Measurements from ENCODE around the gene C1orf53.
"Not testable (repeated sequence)": the region's sequence is repeated elsewhere in the genome, so short reads cannot be mapped to it uniquely, and the experiment has no call there.

C1orf53 gene

DNA sequence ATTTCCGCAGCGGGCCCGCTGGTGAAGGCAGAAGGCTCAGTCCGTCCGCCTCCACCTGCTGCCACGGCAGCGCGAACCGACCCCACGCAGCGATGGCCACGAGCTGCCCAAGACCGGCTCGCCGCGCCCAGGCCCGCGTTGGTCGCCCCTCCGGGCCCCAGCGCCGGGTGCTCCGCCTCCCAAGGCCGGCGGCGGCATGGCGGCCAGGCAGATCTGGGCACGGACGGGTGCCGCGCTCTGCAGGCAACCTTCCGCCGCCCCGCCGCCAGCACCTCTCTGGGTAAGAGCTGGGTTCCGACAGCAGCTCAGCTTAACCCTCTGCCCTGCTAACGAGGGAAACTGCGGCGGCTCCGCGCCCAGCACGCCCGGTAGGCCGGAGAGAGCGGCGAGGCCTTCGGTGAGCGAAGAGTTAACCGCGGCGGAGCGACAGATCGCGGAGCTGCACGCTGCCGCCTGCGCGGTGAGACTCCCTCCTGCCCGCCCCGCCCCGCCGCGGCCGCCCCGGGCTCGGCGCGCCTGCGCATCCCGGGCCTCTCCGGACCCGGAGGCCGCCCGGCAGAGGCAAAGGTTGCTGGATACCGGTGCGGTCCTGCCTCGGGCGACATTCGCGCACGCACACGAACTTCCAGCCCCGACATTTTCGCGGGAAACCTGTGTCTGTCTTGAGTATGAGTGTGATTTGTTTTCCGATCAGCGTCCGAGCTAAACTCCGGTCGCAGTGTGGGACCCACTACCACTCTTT, at the start of gene C1orf53:
Gene C1orf53 (plus strand): TSS at position 177 of the 742 bp plus-strand sequence. CDS start 20 bp downstream, at position 197.
- peak; percentile 85 for DNase-seq

DNA sequence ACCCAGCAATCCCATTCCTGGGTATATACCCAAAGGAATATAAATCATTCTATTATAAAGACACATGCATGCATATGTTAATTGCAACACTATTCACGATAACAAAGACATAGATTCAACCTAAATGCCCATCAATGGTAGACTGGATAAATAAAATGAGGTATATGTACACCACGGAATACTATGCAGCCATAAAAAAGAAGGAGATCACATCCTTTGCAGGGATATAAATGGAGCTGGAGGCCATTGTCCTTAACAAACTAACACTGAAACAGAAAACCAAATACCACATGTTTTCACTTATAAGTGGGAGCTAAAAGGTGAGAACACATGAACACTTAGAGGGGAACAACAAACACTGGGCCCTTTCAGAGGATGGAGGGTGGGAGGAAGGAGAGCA, 46.7 kb upstream of the C1orf53 start:
- not testable (repeated sequence) for DNase-seq

DNA sequence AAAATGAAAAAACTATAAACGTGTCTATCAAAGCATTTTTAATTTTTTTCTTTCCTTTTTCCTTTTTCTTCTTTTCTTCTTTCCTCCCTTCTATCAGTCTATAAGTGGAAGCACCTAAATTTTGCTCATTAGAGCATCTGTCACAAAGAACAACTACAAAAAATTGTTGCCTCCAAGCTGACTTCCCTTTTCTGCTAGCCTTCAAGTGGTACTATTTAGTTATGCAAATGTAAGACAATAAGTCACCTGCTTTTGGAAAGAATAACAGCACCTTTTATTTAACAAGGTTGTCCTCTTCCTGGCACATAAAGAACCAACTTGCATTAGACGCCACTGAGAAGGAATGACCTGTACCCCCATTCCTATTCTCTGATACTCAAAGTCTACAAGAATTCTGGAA, 45.0 kb upstream of the C1orf53 start:
- DNase-seq = no peak

DNA sequence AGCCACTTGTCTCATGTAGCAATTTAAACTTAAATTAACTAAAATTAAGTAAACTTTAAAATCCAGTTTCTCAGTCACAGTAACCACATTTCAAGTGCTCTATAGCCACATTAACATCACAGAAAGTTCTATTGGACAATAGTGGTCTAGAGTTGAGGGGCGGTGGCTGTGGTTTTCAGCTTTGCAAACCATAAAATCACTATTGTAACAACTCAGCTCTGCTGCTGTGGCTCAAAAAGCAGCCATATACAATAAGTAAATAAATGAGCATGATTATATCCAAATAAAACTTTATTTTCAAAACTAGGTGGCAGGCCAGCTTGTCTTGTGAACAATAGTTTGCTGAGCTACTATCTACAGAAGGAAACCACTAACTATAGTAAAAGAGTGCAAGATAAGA, 43.4 kb upstream of the C1orf53 start:
- no peak for DNase-seq

DNA sequence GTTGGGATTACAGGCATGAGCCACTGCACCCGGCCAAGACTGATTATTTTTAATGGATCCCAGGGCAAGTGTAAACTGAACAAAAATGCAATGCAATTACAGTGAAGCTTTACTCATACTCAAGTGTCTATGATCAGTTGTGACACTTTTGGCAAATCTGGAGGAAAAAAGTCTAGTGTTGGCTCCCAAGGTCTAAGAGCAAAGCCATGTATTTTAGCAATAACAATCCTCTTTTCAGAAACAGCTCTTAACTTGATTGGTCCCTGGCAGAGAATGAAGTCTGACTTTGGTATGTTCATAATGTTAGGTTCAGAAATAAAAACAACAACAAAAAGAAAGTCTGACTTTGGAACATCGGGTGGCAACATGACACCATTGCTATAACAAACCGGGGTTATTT, 40.2 kb upstream of the C1orf53 start:
- no peak for DNase-seq

DNA sequence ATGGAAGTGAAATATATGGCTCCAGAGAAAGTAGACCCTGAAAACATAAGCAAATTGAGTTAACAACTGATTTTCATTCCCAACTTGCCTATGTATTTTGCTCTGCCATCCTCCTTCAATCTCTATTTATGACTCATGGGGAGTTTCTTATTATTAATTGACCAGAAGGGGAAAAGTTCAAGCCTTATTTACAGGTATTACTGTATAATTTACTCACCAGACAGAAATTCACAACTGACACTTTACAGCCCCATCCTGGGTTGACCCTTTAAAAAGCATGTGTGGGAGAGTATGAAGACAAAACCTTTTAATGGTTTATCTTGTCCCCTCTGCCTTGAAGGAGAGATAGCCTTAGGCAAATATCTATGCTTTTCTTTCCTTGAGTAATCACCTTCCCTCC, 39.8 kb upstream of the C1orf53 start:
- no peak for DNase-seq

DNA sequence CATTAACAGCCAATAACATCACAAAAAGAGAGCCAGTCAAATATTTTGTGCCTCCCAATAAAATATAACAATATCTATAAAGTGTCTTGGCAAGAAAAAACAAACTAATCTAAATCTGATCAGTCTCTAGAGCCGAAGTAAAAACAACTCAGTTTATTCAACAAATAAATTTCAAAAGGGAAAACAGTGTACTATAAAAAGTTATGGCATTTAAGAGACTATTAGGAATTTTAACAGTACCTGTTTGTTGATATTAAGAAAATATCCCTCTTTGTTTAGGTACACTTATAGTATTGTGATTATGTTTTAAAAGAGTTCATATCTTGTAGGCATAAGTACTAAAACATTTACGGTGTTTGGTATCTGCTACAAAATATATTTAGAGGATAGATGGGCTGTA, 36.6 kb upstream of the C1orf53 start:
- no peak for DNase-seq

DNA sequence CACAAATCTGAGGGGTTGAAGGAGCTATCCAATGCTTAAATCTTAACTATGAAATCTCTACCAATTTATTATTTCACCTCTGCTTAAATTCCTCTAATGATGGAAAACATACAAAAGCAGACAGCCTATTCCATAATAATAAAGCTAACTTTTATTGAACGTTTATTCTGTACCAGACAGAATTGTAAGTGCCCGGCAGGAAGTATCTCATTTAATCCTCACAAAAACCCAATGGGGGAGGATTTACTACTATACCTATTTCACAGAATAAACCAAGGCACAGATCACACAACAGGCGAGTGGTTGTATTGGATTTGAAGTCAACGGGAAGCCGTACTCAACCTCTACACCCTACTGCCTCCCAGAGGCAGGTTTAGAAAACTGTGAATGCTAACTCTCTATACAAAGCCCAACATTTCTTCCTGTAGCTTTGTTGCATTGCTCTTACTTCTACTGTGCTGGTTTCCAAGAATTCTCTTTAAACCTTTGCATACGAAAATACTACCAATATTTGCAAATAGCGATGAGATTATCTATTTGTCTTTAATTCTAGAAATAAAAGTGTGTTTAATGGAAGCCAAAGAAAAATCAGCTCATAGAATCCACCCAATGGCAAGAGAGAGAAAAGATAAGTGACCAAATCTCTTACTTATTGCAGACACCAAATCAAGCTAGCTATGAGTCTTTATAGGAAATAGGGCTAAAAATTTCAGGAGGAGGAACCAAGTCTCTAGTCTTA, 33.5 kb upstream of the C1orf53 start:
- DNase-seq = peak; percentile 30

DNA sequence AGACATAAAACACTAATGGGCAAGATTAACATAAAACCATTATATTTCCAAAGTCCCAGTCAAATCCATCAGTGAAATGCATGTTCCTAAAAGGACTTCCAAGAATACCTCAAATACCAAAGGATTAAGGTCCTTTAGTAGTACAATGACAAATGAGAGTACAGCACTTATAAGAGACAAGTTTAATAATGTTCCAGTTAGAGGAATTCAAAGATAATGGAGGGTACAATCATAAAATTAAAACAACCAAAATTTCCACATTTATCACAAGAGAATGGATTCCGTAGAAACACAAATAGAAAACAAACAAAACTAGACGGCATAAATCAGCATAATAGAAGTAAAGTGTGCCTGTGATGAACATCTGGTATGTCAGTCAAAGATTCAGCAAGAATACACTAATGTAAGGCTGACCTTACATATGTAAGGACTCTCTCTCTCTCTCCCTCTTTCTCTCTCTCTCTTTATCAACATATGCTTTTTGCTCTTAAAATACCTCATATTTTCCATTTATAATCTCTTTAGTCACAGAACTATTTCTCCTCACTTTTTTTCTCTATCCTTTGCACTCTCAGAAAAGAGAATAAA, 32.8 kb upstream of the C1orf53 start:
- DNase-seq = no peak

DNA sequence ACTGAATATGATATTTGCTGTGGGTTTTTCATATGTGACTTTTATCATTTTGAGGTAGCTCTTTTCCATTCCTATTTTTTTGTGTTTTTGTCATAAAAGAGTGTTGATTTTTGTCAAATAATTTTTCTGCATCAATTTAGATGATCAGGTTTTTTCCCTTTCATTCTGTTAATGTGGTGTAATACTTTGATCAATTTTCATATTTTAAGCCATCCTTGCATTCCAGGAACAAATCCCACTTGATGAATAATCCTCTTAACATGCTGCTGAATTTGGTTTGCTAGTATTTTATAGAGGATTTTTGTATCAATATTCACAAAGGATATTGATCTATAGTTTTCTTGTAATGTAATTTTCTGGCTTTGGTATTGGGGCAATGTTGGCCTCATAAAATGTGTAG, 25.5 kb upstream of the C1orf53 start:
- DNase-seq = no peak

DNA sequence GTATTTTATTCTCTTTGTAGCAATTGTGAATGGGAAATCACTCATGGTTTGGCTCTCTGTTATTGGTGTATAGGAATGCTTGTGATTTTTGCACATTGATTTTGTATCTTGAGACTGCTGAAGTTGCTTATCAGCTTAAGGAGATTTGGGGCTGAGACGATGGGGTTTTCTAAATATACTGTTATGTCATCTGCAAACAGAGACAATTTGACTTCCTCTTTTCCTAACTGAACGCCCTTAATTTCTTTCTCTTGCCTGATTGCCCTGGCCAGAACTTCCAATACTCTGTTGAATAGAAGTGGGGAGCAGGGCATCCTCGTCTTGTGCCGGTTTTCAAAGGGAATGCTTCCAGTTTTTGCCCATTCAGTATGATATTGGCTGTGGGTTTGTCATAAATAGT, 22.0 kb upstream of the C1orf53 start:
- DNase-seq = not testable (repeated sequence)

DNA sequence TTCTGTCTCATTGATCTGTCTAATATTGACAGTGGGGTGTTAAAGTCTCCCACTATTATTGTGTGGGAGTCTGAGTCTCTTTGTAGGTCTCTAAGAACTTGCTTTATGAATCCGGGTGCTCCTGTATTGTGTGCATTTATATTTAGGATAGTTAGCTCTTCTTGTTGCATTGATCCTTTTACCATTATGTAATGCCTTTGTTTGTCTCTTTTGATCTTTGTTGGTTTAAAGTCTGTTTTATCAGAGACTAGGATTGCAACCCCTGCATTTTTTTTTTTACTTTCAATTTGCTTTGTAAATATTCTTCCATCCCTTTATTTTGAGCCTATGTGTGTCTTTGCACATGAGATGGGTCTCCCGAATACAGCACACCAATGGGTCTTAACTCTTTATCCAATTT, 20.2 kb upstream of the C1orf53 start:
- not testable (repeated sequence) for DNase-seq

DNA sequence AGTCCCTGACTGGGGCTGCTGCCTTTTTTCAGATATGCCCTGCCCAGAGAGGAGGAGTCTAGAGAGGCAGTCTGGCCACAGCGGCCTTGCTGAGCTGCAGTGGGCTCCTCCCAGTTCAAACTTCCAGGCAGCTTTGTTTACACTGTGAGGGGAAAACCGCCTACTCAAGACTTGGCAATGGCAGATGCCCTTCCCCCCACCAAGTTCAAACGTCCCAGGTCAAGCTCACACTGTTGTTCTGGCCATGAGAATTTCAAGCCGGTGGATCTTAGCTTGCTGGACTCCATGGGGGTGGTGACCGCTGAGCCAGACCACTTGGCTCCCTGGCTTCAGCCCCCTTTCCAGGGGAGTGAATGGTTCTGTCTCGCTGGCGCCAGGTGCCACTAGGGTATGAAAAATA, 18.3 kb upstream of the C1orf53 start:
- DNase-seq = no peak

DNA sequence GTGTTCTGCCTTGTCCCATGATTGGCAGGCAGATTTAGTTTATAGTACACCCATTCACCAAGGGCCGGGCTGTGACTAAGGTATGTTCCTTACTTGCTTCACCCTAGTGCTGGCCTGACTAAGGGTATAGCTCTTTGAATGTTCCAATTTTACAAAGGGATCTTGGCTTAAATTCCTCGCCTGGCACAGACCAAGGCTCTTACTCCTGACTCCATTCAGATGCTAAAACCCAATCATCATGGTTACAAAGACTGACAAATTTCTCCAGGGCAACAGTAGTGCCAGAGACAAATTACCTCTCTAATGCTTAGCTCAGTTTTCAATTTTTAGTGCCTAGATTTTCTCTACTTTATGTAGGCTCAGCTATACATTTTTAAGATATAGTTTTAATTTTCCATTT, 11.5 kb upstream of the C1orf53 start:
- DNase-seq = no peak

DNA sequence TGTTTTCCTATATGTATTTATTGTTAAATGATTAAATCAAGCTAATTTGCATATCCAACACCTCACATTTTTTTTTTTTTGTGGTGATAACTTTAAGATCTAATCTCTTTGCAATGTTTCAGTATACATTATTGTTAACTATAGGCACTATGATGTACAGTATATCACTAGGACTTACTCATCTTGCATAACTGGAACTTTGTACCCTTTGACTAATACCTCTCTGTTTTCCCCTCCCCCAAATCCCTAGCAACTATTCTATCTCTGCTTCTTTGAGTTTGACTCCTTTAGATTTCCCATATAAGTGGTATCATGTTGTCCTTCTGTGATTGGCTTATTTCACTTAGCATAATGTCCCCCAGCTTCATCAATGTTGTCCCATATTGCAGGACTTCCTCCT, 9.7 kb upstream of the C1orf53 start:
- no peak for DNase-seq

DNA sequence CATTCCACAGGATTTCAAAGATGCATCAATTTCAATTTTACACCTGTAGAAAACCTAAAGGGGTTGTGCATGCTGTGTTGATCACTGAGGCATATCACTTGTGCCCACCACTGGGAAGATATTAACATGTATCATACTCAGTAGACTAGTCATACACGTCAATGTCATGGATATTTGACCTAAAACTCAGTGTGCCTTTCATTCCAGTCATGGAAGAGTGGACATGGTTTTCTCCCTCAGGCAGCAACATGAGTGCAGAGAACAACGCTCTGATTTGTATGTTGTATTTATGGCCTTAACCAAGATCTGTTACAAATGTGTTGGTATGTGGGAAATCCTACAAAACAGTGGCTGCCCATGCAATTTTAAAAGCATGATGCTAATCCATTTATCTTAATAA, 6.1 kb upstream of the C1orf53 start:
- no peak for DNase-seq

DNA sequence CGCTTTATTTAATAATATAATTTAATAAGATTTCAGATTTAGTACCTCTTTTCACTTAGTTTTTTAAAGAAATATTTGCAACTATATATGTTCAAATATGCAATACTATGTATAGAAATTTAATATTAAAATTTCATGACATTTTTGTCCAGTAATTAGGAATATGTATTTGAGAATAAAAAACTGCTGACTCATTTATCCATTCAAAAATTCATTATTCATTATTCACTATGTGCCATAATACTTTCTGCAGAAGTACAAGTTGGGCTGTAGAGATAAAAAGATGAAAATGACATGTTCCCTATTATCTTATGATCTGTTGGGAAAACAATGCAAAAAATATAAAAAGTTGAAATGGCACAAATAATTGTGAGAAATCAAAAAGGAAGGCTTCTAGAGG, 3.4 kb upstream of the C1orf53 start:
- DNase-seq = no peak

DNA sequence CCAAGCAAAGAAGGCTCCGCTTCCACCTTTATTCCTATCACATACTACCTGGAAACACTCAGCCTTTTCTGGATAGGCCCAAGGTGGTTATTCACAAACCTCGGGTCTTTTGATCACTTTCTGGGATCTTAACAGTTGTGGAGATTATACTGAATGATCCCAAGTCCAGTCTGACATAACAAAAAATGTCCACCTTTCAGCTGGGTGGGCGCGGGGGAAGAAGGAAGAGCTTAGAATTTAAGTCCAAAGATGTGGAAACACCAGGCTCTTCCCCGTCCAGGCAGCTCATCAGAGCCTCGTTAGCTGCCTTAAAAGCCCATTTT, 338 bp upstream of the C1orf53 start:
- DNase-seq = no peak

DNA sequence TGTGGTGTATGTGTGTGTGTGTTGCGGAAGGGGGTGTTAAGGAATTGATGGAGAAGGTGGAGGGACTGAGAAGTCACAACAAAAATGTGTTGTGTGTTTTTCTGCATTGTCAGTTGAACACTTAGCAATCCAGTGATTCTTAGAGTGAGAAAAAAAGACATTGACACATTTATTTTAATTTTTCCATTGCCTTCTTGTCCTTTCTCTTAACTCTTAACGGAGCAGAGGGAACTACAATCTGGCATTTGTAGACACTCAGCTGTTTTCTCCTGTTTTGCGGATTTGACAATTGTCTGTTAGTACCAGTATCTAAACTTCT, 725 bp downstream of the C1orf53 start:
- DNase-seq = no peak

DNA sequence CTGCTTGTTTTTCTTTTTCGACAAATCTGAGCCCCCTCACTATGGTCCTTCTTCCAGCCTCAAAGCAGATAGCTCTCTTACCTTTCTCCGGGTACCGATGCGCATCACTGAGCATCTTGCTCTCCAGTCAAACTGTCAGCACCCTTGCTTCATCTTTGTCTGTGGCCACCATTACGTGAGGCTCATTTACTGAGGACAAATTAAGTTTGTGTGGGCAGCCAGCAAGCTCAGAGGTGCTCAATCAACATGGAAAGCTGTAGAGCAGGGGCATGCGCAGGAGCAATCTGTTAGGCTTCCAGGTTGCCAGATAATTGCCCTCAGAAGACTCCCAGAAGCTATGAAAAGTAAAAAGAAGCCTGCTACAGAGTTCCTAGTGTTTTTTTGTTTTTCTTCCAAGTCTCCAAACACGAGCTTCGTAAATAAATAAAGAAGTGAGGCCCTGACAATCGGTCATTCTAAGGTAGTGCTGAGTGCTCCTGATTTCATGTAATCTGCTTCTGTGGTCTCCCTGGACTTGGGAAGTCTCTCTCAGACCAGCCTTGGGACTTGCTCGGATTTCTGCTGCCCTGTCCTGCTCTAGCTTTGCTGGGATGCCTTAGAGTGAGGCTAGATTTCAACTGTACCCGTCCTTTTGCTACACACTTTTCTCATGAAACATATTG, 1.8 kb downstream of the C1orf53 start:
- no peak for DNase-seq

DNA sequence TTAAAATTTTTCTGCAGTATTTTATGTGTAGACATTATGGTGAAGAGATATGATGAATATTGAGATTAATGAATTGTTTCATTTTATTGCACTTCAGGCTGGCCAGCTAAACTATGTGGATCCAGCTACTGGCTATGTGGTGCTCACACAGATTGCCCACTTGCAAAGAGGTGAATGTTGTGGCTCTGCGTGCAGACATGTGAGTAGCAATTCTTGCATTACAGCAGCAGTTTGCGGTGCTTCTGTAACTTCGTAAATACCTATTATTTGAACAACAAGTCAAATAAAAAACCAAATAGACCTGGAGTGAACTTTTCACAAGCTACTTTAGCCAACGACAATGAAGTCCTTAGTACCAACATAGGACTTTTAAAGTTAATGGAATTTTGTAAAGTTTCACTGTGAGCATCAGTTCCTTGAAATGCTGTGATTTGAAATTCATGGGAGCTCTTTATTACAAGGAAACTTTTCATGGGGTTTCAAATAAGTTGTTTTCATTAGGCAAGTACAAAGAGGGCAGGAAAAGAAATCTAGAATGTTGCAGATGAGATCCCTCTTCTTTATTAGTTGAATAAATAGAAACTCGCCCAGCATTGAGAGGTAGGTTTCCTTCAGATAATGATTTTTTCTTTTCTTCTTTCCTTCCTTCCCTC, 3.4 kb downstream of the C1orf53 start:
- DNase-seq = no peak

DNA sequence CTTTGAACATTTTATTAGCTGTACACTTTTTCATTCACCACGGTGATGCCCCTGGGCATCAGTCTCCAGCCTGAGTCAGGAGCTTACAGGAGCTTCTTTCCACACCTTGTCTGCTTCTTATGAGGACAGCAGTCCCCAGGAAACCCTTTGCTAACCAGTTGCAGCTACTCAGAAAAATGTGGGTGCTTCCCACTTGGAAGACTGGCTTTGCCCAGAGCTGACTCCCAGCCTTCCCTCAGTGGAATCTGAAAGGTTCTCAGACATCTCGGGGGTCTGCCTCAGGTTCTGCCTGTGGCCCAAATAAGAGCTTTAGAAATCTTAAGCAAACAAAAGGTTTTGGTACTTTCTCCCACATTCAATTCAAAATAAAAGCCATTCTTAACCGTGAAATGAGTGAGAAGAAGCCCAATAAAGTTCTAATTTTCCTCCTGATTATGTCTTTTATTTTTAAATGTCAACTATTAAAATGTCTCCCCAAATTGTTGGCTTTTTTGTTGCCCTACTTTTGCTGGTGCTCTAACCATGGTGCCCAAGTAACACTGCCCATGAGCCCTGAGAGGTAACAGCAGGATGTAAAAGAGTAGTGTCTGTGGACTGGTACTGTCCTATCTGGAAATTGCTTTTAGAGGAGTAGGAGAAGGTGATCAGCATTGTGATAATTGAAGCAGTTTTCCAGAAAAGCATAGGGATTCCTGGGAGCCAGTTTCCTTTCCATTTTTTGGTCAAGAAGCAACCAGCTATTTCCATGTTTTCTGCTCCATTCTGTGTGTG, 5.6 kb downstream of the C1orf53 start:
- DNase-seq = no peak
